Dermis microvascular lymphatic vessel endothelial cell (primary cell): ENCODE measurements around the gene SURF1. TPM values are rescaled to one million over a fixed set of nuclear protein-coding genes. Genes with fewer than 3 reads are reported as not detected.

ENCODE experiments used
- DNase-seq, 2 donors: peaks; one replicate each; pipeline versions ENCODE4 v3.0.0 to v3.0.0-alpha.2; 2010; ENCODE audit warnings: low read depth in 2 of 2
- total RNA-seq: library from RNA; depleted of rRNA; stranded (reverse); fragments of >200 nt; gene quantifications from 2 replicates; pipeline ENCODE4 v1.2.1, GENCODE V29; 2014

SURF1 gene
- total RNA-seq, 1 donor from 2014 or later = 21.6 TPM

- DNase-seq = no peak
Measured at GRCh38 chr9:133362359-133363044, 6.2 kb upstream of the SURF1 start.

DNA sequence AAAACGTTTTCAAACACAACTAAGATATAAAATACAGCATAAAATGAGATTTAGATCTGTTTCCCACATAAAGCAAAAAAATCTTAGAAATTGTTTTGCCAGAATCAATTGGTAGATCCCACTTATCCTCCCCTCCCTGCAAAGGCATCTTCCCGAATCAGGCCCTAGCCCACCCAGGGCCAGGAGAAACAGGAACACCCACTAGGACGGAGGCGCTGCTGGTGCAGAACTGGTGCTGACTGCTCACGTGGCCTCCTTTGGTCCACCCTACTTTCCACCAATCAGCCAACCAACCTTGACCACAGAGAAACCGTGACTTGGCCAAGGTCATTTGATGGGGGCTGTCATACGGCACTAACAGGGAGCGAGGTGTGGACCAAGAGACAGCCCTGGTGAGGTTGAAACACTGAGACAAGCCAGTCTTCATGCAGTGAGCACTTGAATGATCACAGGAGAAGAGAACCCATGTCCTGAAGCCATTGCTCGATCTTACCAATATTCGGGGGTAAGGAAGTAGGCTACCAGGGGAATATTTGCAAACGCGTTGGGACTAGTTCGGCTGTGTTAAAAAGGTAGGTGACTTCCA is 5.3 kb upstream of the SURF1 start:
- no peak for DNase-seq

GRCh38 chr9:133360400-133361393 is 4.4 kb upstream of the SURF1 start:
- DNase-seq = no peak

- DNase-seq = no peak
Measured at GRCh38 chr9:133359399-133360175, 3.3 kb upstream of the SURF1 start.

DNA sequence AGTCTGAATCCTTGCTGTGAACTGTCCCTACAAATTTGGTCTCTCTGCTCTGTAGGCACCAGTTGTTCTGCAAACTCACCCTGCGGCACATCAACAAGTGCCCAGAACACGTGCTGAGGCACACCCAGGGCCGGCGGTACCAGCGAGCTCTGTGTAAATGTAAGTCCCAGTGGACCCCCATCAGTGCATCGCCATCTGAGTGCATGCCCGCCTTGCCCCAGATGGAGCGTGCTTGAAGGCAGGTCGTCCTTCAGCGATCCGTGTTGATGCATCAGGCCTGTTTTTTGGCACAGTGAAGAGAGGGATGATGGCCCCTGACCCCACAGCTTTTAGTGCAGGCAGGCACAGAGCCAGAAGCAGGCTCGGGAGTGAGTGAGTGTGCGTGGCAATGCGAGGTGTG is 1.4 kb upstream of the SURF1 start:
- DNase-seq = no peak

DNA sequence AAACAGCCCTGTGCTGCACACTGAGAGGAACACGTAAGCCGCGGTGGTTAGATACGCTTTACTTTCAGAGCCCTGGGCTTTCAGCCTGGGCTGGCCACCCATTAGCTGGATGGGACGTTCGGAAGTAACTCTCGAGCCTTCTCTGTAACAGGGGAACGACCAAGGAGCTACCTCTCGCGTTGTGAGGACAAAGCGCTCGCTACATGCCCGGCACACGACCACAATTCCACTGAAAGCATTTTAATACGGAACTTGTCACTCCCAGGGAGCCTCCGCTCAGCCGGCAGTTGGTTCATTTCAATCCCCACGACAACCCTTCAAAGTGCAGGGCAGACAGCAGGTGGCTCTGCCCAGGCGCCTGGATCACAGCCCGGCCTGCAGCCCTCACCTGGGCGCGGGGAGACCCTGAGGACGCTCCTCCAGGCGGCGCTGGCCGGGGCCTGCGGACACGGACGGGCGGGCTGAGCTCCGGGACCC is 368 bp downstream of the SURF1 start:
- peak in 1 of 2 donors; percentile 36 for DNase-seq

DNA sequence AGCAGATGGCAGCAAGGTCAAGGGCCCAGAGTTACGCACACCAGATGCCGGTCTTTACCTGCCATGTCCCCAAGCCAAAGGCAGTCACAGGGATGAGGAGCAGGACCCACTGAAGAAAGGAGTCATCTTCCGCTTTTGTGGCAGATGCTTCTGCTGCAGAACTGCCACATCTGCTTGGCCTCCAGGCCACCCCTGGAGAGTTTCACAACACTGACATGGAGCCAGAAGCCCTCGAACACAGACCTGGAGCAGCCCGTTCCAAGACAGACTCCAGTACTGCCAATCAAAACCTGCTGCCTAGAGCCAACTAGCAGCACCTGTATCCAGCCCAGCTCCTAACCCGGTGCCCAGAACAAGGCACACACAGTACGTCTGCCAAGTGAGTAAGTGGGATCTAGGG is 1.5 kb downstream of the SURF1 start:
- no peak for DNase-seq

DNA sequence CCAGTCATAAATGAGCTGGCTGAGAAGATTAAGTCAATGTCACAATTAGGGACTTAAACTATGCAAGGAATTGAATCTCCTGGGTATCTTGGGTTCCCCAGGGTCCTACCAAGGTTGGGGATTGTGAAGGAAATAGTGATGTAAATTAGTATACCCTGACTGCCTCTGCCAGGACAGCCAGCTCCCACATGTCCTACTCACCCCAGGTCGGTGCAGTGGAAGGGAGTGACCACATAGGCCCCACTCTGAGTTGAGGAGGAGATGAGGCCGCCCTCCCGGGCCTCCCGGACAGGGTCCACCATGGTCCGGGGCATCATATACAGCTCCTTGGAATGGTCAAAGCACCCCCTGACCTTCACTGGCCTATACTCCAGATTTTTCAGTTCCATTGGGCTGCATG is 2.7 kb downstream of the SURF1 start:
- no peak for DNase-seq

DNA sequence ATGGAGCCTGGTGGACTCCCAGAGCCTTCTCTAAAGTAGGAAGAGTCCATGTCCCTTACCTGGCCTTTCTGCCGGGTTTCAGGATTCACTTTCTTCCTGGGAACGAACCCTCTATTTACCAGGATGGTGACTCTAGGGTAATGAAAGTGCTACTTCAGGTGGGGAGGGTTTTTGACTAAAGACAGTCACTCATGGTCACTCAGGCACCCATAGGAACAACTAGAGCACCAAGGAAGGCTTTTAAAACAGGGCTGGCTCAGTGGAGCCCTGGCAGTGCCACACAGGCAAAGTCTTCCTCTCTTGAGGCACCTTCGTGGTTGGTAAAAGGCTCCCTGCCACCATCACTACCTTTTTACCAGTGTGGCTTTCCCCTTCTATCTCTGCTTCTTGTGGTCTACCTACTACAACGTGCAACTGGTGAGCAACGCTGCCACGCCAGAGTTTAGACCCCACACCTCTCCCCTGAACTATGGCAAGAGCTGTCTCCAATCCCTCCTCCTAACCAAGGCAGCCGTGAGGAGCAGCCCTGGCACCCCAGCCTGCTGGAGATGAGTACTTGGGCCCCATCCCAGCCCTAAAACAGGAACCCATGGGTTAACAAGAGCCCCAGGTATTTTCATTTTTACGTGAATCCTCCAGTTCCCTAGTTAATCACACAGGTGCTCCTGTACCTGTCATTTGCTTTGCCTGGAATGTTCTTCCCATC is 3.5 kb downstream of the SURF1 start:
- DNase-seq = no peak

GRCh38 chr9:133351908-133352634 is 4.2 kb downstream of the SURF1 start:
- DNase-seq = peak in 1 of 2 donors; percentile 69

DNA sequence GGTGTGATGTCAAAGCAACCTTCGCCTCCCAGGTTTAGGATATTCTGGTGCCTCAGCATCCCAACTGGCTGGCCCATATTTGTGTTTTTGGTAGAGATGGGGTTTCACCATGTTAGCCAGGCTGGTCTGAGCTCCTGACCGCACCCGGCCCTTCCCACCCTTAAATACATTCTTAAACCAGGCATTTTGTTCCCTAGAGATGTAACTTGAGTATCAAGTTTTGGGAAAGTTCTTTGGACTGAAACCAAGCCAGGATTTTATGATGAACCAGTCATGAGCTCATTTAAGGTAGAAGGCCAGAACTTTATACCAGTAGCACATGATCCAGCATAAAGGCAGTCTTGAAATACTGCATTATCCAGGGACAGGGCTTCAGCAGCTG is 4.8 kb downstream of the SURF1 start:
- DNase-seq = no peak

- no peak for DNase-seq
Measured at GRCh38 chr9:133349965-133350616, 6.2 kb downstream of the SURF1 start.

- DNase-seq = no peak
Measured at GRCh38 chr9:133348718-133349573, 7.3 kb downstream of the SURF1 start.

- DNase-seq = peak; percentile 95 to 97
Measured at GRCh38 chr9:133347985-133348717, 8.1 kb downstream of the SURF1 start, which contains the start of the genes MED22 and RPL7A. Gene MED22, minus strand, starts transcription at chr9:133348131. Its CDS starts 1,469 bp downstream, at chr9:133346662. Gene RPL7A, plus strand, starts transcription at chr9:133348218. Its CDS starts 26 bp downstream, at chr9:133348244.

DNA sequence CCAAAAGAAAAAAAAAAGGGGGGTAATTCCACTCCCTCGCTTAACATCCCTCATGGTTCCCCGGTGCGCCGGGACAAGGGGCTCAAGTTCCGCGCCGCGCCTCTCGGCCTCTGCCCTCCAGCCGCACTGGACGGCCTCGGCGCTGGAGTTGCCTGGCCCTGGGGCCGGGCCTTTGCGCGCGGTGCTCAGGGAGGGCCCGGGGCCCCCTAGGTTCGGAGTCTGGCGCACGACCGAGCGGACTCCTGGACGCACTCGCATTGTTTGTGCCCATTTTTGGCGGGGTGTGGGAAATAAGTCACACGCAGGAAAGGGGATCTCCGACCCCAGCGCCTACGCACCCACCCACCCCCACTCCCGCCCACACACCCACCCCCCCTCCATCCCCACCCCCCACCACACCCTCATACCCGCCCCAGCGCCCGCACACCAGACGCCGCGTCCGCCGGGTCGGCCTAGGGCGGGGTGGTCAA is 8.7 kb downstream of the SURF1 start:
- DNase-seq = peak in 1 of 2 donors; percentile 59

DNA sequence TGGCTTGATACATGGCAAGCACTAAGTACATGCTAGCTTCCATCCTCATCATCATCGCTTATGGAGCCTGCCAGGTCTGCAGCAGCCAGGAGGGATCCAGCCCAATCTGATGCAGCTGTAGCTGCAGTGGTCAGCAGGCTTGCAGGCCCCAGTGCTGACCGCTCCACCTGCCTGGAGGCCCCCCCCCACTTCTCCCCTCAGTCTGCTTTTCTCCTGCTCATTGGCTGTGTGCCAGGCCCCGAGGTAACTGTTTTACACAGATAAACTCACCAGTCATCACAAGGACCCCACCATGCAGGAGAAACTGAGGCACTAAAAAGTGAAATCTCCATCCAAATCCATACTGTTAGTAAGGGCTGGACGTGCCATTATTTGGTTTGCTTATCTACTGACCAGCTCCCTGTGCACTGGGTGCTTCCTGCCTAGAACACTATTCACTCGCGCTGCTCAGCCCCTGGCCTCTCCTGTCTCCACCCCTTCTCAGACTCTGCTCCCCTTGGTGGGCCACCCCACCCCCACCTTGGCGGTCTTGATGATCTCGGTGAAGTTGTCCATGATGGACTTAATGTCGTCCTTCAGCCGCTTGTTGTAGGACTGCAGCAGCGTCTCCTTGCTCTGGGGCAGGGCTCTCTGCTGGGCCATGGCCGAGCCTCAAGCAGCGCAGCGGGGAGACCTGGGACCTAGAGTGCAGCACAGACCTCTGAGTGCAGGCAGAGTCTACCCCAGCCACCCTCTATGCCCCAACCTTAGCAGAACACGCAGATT is 10.1 kb downstream of the SURF1 start:
- no peak for DNase-seq

DNA sequence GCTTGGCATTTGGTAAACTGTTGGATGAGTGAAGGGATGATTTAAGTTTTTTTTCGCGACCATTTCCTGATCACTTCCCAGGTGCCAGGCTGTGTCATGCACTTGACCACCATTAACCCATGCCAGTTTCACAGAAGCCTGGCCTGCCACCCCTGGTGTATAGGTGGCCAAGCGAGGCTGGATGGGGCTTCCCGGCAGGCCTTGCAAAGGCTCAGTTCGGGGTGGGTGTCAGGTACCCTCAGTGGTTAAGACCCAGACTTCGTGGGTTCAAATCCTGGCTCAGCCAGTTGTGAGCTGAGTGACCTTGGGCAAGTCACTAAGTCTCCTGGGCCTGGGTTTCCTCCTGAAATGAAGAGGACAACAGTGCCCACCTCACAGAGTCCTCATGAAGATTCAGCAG is 10.7 kb downstream of the SURF1 start:
- DNase-seq = no peak
